B cell (primary cell): ENCODE results near the gene ABCA4. TPM values are rescaled to one million over a fixed set of nuclear protein-coding genes. Genes with fewer than 3 reads are reported as not detected.

Source experiments
- ATAC-seq: fragments of 200-7000 bp; cut with Tn5 transposase; one replicate; pipeline ENCODE4 v1.10.0; 2021; ENCODE audit warnings: low read depth, mild to moderate bottlenecking, moderate number of reproducible peaks, moderate library complexity
- CTCF ChIA-PET: fragments of 350-600 bp; sonication (Branson Sonifier 250); formaldehyde crosslinking; loops from one replicate; lab custom pipeline; 2021; ENCODE audit warnings: antibody characterized with exemption, inconsistent platforms; lab: Charles Lee
- POLR2A ChIA-PET: fragments of 350-600 bp; sonication (Branson Sonifier 250); formaldehyde crosslinking; loops from one replicate; lab custom pipeline; 2021; ENCODE audit warnings: antibody characterized with exemption; lab: Charles Lee
- DNase-seq: peaks from one replicate; pipeline ENCODE4 v3.0.0; 2013
- H2AFZ ChIP-seq: 2 replicates; pipeline ENCODE4 v1.6.1; 2012; ENCODE audit warnings: mild to moderate bottlenecking, low read depth, low read length; ENCODE audit not compliant: insufficient read depth, poor library complexity, severe bottlenecking
- H3K27ac ChIP-seq, 2 donors: 1 replicate in 1 of 2; 2 replicates in 1 of 2; pipeline ENCODE4 v1.5.1; 2012 to 2013; ENCODE audit warnings: low read length in 2 of 2, mild to moderate bottlenecking in 2 of 2, moderate library complexity in 1 of 2
- H3K27me3 ChIP-seq, 4 experiments: fragments of 200-600 bp in 1 of 4; sonication (generic) in 1 of 4; replicated peaks in 1 of 4; 1 replicate in 2 of 4; 2 replicates in 2 of 4; pipeline versions ENCODE4 v1.6.1 to v1.7.0; 2013 to 2016; ENCODE audit warnings: low read length in 3 of 4, mild to moderate bottlenecking in 2 of 4, mixed read lengths in 1 of 4, moderate library complexity in 1 of 4; ENCODE audit not compliant: insufficient read depth in 4 of 4, control insufficient read depth in 3 of 4; ENCODE audit errors: control extremely low read depth in 1 of 4
- H3K36me3 ChIP-seq, 2 experiments: replicated peaks in 1 of 2; 1 replicate in 1 of 2; 2 replicates in 1 of 2; pipeline versions ENCODE4 v1.6.1 to v1.7.1; 2013; ENCODE audit warnings: low read length in 1 of 2; ENCODE audit not compliant: insufficient read depth in 2 of 2, control insufficient read depth in 1 of 2; ENCODE audit errors: control extremely low read depth in 1 of 2, extremely low read depth in 1 of 2
- H3K4me1 ChIP-seq, 2 donors: fragments of 200-600 bp in 1 of 2; sonication (generic) in 1 of 2; 1 replicate in 1 of 2; 2 replicates in 1 of 2; pipeline versions ENCODE4 v1.5.1 to v1.6.1; 2013 to 2017; ENCODE audit warnings: low read length in 2 of 2; ENCODE audit not compliant: control insufficient read depth in 2 of 2, insufficient read depth in 2 of 2
- H3K4me2 ChIP-seq: replicated peaks from 2 replicates; pipeline ENCODE3; 2012; ENCODE audit warnings: mild to moderate bottlenecking, low read depth, low read length; ENCODE audit not compliant: poor library complexity, severe bottlenecking
- H3K4me3 ChIP-seq, 5 experiments: fragments of 200-600 bp in 1 of 5; sonication (generic) in 1 of 5; 1 replicate in 3 of 5; 2 replicates in 2 of 5; pipeline versions ENCODE4 v1.5.1 to v1.7.0; 2011 to 2016; ENCODE audit warnings: low read length in 4 of 5, mild to moderate bottlenecking in 4 of 5, low read depth in 2 of 5, control low read depth in 1 of 5, moderate library complexity in 1 of 5; ENCODE audit not compliant: insufficient read depth in 1 of 5; ENCODE audit errors: control extremely low read depth in 1 of 5, extremely low read depth in 1 of 5
- H3K79me2 ChIP-seq: fragments of 200-600 bp; sonication (generic); one replicate; pipeline ENCODE4 v1.6.0; 2016; ENCODE audit warnings: low read length; ENCODE audit not compliant: control insufficient read depth, insufficient read depth
- H3K9ac ChIP-seq: fragments of 200-600 bp; sonication (generic); 2 replicates; pipeline ENCODE4 v1.6.1; 2017; ENCODE audit warnings: mild to moderate bottlenecking, low read length, moderate library complexity
- H3K9me3 ChIP-seq, 3 donors: one replicate each; pipeline versions ENCODE4 v1.6.1 to v1.7.1; 2013; ENCODE audit warnings: low read length in 2 of 3; ENCODE audit not compliant: control insufficient read depth in 2 of 3, insufficient read depth in 1 of 3; ENCODE audit errors: control extremely low read depth in 1 of 3
- H4K20me1 ChIP-seq: 2 replicates; pipeline ENCODE4 v1.6.0; 2012; ENCODE audit warnings: mild to moderate bottlenecking, low read length; ENCODE audit not compliant: insufficient read depth, control insufficient read depth, poor library complexity, severe bottlenecking
- H3K27ac Mint-ChIP-seq: one replicate; pipeline ENCODE4 v1.8.0; 2021; ENCODE audit warnings: mixed read lengths
- H3K27me3 Mint-ChIP-seq: one replicate; pipeline ENCODE4 v1.8.0; 2021; ENCODE audit warnings: mixed read lengths
- H3K4me1 Mint-ChIP-seq: one replicate; pipeline ENCODE4 v1.8.0; 2021; ENCODE audit warnings: mixed read lengths
- H3K4me3 Mint-ChIP-seq: one replicate; pipeline ENCODE4 v1.8.0; 2021; ENCODE audit warnings: mixed read lengths
- H3K9me3 Mint-ChIP-seq: one replicate; pipeline ENCODE4 v1.8.0; 2022; ENCODE audit warnings: mixed read lengths; ENCODE audit not compliant: insufficient read depth
- CTCF ChIP-seq: fragments of 200-600 bp; IDR thresholded peaks from one replicate; pipeline ENCODE4 v1.8.0; 2022; ENCODE audit warnings: antibody characterized with exemption, mild to moderate bottlenecking
- EZH2 ChIP-seq: IDR thresholded peaks from 2 replicates; pipeline ENCODE4 v1.6.1; 2012; ENCODE audit warnings: borderline replicate concordance, low read depth, mild to moderate bottlenecking, moderate library complexity, low read length; ENCODE audit not compliant: insufficient read depth, poor library complexity, severe bottlenecking
- WGBS: methylation state at CpG from one replicate; pipeline ENCODE4 v1.1.5; 2013; ENCODE audit warnings: missing lambda C conversion rate; ENCODE audit not compliant: insufficient coverage; 5-methylcytosine and 5-hydroxymethylcytosine counted together
- intact Hi-C: fragments of 100-400 bp; cut with micrococcal nuclease; formaldehyde crosslinking; loops from one replicate; pipeline ENCODE4 v1.10.0; 2022
- polyA plus RNA-seq: library from polyadenylated mRNA; depleted of rRNA; stranded (reverse); fragments of >200 nt; gene quantifications from 2 replicates; pipeline ENCODE4 v1.2.3, GENCODE V29; 2012
- total RNA-seq, 2 donors: library from RNA; stranded (reverse); fragments of 120-200 nt in 1 of 2; gene quantifications; 1 replicate in 1 of 2; 2 replicates in 1 of 2; pipeline versions ENCODE4 v1.2.3 to v1.2.4, GENCODE V29; 2013 to 2022

Gene ABCA4
- total and polyA plus RNA-seq, 2 donors (not counting 1 experiment from before 2014, with no cell fraction given) = not detected

- no peaks in the 10 kb centered on the region for H3K9me3 Mint-ChIP-seq
- H3K4me1 Mint-ChIP-seq = no peaks in the 10 kb centered on the region
- WGBS = no CpG with 5 or more reads among the region's 2 CpGs
- CTCF ChIA-PET = interaction anchor here (1.5 to 4.9 kb wide), 3 partner anchors 273 to 745 kb away, joined by 5 to 36 read pairs (median 13); no protein-coding TSS in a partner anchor
- POLR2A ChIA-PET = no interaction called here
- no peak overlapping the region for H3K27ac ChIP-seq
- H4K20me1 ChIP-seq = no peaks in the 10 kb centered on the region
- no peaks in the 10 kb centered on the region for H3K4me1 ChIP-seq
- no peak overlapping the region for H3K4me2 ChIP-seq
- intact Hi-C loops = loop anchor here (1.0 kb wide), 1 partner anchor 746 kb away; no protein-coding TSS in a partner anchor
- H3K9ac ChIP-seq = no peak overlapping the region
- H3K36me3 ChIP-seq = no peaks in the 10 kb centered on the region
- no peak overlapping the region for H2AFZ ChIP-seq
- H3K79me2 ChIP-seq = no peaks in the 10 kb centered on the region
- no peak overlapping the region for H3K4me3 ChIP-seq
- H3K27me3 ChIP-seq = peaks cover 0 to 2% (median 0%) of the 10 kb centered on the region in 4 experiments
- peaks cover 34% of the 10 kb centered on the region for H3K27me3 Mint-ChIP-seq
- DNase-seq (no peak), ATAC-seq (no peak)
- H3K4me3 Mint-ChIP-seq = no peak overlapping the region
- H3K9me3 ChIP-seq = no peaks in the 10 kb centered on the region
- no peak for TF ChIP-seq CTCF
- no peak for TF ChIP-seq EZH2
- H3K27ac Mint-ChIP-seq = no peak overlapping the region
Observed at GRCh38 chr1:94060720-94061119, 60.2 kb downstream of the ABCA4 start.

DNA sequence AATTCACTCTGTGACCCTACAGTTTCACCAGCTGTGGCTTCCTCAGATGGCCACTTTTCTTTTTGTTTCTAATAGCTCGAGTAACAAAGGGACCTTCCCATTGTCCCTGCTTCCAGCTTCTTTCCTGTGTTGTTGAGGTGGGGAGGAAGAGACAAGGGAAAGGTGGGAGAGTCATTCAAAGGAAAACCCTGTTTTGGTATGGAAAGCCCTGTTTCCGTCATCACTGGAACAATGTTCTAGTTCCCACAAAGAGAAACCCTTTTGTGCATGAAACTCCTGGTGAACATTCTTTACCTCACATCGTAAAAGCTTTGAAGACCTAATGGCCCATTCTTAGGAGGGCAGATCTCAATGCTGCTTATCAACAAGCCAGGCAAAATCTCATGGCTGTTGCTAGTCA lies 62.2 kb downstream of the ABCA4 start:
- DNase-seq (no peak), ATAC-seq (no peak)
- Mint-ChIP-seq H3K27ac (no peak overlapping the region), H3K4me1 (no peaks in the 10 kb centered on the region), H3K27me3 (peaks cover 43% of the 10 kb centered on the region), H3K9me3 (no peaks in the 10 kb centered on the region), H3K4me3 (no peak overlapping the region)
- no peak overlapping the region for H3K4me2 ChIP-seq
- 92% methylated on average over 2 of the region's 3 CpGs for WGBS
- POLR2A ChIA-PET = no interaction called here
- H3K27ac ChIP-seq = no peak overlapping the region
- no peak overlapping the region for H3K9ac ChIP-seq
- H2AFZ ChIP-seq = no peak overlapping the region
- H3K9me3 ChIP-seq = no peaks in the 10 kb centered on the region
- H3K36me3 ChIP-seq = no peaks in the 10 kb centered on the region
- H3K4me1 ChIP-seq = no peaks in the 10 kb centered on the region
- no peaks in the 10 kb centered on the region for H3K79me2 ChIP-seq
- TF ChIP-seq EZH2 = no peak
- no peak for TF ChIP-seq CTCF
- H4K20me1 ChIP-seq = no peaks in the 10 kb centered on the region
- CTCF ChIA-PET = interaction anchor here (1.0 kb wide), 1 partner anchor 746 kb away, joined by 3 read pairs; no protein-coding TSS in a partner anchor
- H3K27me3 ChIP-seq = peaks cover 0 to 2% (median 0%) of the 10 kb centered on the region in 4 experiments
- intact Hi-C loops = no loop called here
- H3K4me3 ChIP-seq = no peak overlapping the region
